Fibroblast of villous mesenchyme (primary cell): ENCODE data around the gene HOXA4. TPM values are rescaled to one million over a fixed set of nuclear protein-coding genes. Genes with fewer than 3 reads are reported as not detected.

Experiments used
- DNase-seq: peaks from one replicate; pipeline ENCODE4 v3.0.0-alpha.2; 2010; ENCODE audit warnings: low read depth
- H3K4me3 ChIP-seq: 2 replicates; pipeline ENCODE4 v1.5.1; 2011; ENCODE audit warnings: low read depth, mild to moderate bottlenecking, low read length
- total RNA-seq: library from RNA; depleted of rRNA; stranded (reverse); fragments of >200 nt; gene quantifications from 2 replicates; pipeline ENCODE4 v1.2.3, GENCODE V29; 2012
- TF ChIP-seq, protein P1 (sequence below): IDR thresholded peaks from 2 replicates; pipeline ENCODE4 v1.5.1; 2012; ENCODE audit warnings: low read depth, mild to moderate bottlenecking, low read length; ENCODE audit not compliant: insufficient read depth

The HOXA4 gene
- total RNA-seq, 1 donor = 1.3 TPM

DNA sequence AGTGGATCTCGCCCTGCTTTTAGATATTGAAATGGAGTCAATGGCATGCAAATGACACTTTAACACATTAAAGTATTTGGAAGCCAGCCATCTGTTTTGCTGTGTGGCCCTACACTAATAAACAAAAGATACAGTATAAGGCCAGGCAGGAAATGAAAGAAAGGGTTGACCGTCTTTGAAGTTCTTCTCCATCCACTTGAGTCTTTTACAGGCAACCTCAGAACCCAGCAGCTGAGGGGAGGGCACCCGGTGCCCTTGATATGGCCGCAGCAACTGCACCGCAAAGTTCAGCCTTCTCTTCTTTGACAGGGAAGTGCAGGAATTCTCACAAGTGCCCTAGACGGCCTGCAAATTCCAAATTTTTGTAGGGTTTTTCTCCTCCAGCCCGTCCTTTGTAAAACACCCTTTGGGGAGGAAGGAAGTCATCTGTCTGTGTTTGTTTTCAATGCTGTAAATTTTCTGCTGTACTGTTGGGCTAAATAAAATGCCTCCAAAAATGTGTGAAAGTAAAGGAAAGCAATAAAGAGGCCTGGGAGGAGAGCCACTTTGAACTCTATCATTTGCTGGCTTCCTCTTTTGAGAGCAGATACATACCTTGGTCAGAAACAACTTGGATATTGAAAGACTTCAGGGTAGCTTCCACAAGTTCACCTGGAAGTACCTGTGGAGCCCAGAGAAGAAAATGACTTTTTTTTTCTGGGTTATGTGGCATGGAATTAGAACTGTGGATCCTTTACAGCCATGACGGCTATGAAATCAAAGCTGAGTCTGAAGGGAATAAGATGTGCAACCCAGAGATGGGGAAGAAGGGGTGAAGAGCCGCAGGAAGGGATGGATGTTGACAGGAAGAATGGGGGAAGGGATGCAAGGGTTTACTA, 38.4 kb downstream of the HOXA4 start:
- DNase-seq = no peak
- TF ChIP-seq, protein P1, sequence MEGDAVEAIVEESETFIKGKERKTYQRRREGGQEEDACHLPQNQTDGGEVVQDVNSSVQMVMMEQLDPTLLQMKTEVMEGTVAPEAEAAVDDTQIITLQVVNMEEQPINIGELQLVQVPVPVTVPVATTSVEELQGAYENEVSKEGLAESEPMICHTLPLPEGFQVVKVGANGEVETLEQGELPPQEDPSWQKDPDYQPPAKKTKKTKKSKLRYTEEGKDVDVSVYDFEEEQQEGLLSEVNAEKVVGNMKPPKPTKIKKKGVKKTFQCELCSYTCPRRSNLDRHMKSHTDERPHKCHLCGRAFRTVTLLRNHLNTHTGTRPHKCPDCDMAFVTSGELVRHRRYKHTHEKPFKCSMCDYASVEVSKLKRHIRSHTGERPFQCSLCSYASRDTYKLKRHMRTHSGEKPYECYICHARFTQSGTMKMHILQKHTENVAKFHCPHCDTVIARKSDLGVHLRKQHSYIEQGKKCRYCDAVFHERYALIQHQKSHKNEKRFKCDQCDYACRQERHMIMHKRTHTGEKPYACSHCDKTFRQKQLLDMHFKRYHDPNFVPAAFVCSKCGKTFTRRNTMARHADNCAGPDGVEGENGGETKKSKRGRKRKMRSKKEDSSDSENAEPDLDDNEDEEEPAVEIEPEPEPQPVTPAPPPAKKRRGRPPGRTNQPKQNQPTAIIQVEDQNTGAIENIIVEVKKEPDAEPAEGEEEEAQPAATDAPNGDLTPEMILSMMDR = no peak
- no peak overlapping the region for H3K4me3 ChIP-seq

DNA sequence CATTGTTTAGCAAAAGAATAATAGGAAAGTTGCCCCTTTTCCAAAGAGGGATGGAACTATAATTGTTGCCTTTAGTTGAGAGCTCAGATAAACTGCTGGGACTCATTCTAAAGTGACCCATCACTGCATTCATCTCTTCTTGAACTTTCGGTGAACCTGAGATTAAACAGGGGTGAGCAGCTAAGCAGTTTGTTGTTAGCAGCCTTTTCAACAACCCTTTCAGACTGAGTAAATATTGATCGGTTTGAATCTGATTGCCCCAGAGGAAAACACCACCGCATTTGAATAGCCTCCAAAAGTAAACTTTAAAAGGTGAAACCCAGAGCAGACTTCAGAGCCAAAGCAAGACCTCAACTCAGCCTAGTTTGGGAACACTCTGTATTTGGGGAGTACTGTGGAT, 39.5 kb downstream of the HOXA4 start:
- H3K4me3 ChIP-seq = no peak overlapping the region
- no peak for DNase-seq
- TF ChIP-seq, protein P1 = no peak

DNA sequence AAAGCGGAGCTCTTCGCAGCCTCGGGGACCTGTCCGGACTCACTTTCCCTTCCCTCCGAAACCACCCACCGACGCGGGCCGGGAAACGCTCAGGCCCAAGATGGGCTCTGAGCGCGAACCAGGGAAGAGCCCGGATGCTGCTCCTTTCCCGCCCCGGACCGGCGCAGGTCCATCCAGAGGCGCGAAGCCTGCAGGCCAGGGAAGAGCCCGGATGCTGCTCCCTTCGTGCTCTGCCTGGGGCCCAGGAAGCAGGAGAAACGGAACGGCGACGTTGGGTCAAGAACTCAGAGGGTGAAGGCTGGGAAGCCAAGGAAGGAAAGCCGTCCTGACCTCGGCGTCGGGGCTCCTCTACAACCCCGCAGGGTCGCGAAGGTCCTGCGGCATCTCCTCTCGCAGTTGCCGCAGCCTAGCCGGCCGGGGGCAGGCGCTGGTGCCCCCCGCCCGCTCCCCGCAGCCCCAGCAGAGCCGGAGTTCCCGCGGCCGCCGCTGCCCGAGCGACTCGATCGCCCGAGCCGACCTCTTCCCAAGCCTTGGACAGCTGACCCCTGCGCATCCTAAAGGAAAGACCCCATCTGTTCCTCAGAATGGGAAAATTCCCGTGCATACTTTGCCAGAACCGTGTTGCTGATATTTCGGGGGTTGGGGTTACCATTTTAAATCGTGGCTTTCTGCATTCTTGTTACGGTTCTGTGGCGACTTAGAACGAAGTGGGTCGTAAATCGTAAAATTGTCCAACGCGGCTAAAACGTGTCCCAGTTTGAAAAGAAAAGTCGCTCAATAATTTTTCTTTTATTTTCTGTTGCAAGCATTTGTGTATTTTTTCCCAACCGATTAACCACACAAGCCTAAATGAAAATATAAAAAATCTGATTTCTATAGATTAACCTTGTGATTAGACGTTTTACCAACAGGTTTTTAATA, 42.3 kb downstream of the HOXA4 start:
- no peak overlapping the region for H3K4me3 ChIP-seq
- TF ChIP-seq, protein P1 = no peak
- no peak for DNase-seq

DNA sequence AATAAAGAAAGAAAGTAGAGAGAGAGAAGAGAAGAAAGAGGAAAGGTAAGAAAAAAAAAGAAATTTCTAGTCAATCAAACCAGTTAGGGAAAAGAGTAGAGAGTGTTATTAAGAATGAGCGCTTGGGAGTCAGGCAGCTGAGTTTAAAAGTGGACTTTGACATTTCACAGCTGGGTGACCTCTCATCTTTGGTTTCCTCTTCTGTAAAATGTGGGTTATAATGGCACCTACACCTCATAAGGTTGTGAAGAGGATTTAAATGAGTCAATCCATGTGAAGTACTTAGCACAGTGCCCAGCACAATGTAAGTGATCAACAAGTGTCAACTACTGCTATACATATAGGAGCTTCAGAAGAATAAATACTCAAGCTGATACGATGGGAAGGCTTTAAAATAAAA, 46.9 kb downstream of the HOXA4 start:
- no peak overlapping the region for H3K4me3 ChIP-seq
- TF ChIP-seq, protein P1 = no peak
- DNase-seq = no peak

DNA sequence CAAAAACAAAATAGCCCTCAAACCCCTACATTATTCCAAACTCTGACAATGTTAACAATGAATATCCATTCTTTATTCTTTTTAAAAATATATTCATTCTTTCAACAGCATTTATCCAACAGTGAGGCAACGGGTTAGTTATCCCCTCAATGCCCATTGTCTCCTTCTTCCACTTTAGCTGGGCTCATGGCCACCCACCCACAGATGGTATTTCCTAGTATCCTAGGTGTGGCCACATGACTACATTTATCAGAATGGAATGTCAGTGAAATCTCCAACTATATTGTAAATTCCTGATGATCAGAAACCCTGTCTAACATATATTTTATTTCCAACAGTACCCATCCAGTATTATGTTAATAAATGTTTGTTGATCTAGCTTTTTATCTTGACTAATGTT, 48.4 kb downstream of the HOXA4 start:
- no peak overlapping the region for H3K4me3 ChIP-seq
- TF ChIP-seq, protein P1 = no peak
- DNase-seq = no peak

DNA sequence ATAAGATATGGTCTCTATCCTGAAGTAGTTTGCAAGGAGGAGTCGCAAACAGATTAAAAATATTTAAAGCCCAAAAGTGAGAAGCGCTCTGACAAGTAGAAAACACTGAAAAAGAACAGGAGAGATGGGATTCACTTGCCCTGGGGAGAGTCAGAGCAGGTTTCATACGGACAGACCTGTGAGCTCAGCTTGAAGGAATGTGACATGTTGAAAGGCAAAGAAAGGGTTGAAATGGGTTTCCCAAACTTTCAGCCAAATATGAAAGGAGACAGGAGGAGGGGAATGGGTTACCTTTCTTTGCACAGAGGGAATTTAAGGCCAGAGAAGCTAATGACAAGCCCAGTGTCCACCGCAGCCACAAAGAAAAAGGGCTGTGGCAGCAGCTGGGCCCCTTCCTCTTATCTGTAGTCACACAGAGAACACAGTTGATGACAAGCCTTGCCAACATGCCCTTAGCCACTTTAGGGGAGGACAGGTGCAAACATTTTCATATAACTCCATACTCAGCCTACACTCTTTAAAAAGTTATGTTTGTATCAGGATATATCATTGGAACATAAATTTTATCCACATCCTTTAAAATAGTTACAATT, 49.6 kb downstream of the HOXA4 start:
- TF ChIP-seq, protein P1 = no peak
- no peak for DNase-seq
- H3K4me3 ChIP-seq = no peak overlapping the region
